NCI-H146 treated with DMSO at 0.1 percent for 48 hours (cell line): ENCODE measurements around the gene ZMYND15.
"Not testable (repeated sequence)": the region's sequence is repeated elsewhere in the genome, so short reads cannot be mapped to it uniquely, and the experiment has no call there.

ENCODE experiments used
- DNase-seq: peaks from one replicate; lab custom pipeline; 2025; ENCODE audit not compliant: unreplicated experiment; lab: John Stamatoyannopoulos, UW

ZMYND15 gene

GRCh38 chr17:4739122-4740024, at the start of gene ZMYND15, which contains the start of gene CXCL16:
ZMYND15 (plus strand) TSS chr17:4739833; CDS start chr17:4740549, 716 bp downstream.
CXCL16 (minus strand) TSS chr17:4739928; CDS start chr17:4739339, 589 bp downstream.
- no peak for DNase-seq

- DNase-seq: not testable (repeated sequence)
These were observed 49.8 kb upstream of the ZMYND15 start for GRCh38 chr17:4689872-4690271.

GRCh38 chr17:4690745-4691144, 48.9 kb upstream of the ZMYND15 start:
- DNase-seq: no peak

- no peak for DNase-seq
These were observed 47.9 kb upstream of the ZMYND15 start for GRCh38 chr17:4691686-4692085.

- no peak for DNase-seq
These were observed 46.2 kb upstream of the ZMYND15 start for GRCh38 chr17:4693416-4693815.

GRCh38 chr17:4696437-4696805, 43.2 kb upstream of the ZMYND15 start:
- DNase-seq: no peak

- not testable (repeated sequence) for DNase-seq
These were observed 40.1 kb upstream of the ZMYND15 start for GRCh38 chr17:4699401-4700056.

DNA sequence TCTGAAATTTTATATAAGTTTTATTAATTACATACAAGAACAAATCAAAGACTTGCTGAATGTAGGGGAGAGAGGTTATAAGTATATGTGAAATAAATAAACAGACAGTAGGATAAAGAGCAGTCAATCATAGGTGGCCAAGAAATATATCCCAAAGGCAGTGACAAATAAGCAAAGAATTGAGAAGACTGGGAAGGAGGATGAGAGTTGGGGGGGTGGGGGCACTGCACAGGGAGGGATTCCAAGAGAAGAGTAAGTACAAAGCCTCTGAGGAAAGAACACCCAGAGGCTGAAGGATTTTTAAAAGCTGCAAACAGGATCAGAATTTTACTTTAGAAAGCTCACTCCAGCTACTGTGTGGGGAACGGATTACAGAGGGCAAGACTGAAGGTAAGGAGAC, 38.5 kb upstream of the ZMYND15 start:
- no peak for DNase-seq

GRCh38 chr17:4703330-4703691, 36.3 kb upstream of the ZMYND15 start:
- no peak for DNase-seq

DNA sequence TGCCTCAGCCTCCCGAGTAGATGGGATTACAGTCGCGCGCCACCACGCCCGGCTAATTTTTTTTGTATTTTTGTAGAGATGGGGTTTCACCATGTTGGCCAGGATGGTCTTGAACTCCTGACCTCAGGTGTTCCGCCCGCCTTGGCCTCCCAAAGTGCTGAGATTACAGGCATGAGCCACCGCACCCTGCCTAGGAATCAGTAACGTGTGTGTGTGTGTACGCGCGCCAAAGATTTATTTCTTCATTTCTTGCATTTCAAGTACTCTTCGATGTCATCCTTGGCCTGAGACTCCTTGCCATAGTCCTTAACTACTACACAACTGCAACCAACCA, 35.1 kb upstream of the ZMYND15 start:
- not testable (repeated sequence) for DNase-seq

- DNase-seq: no peak
These were observed 34.6 kb upstream of the ZMYND15 start for GRCh38 chr17:4704991-4705390.

- DNase-seq: no peak
These were observed 33.5 kb upstream of the ZMYND15 start for GRCh38 chr17:4706121-4706520.

DNA sequence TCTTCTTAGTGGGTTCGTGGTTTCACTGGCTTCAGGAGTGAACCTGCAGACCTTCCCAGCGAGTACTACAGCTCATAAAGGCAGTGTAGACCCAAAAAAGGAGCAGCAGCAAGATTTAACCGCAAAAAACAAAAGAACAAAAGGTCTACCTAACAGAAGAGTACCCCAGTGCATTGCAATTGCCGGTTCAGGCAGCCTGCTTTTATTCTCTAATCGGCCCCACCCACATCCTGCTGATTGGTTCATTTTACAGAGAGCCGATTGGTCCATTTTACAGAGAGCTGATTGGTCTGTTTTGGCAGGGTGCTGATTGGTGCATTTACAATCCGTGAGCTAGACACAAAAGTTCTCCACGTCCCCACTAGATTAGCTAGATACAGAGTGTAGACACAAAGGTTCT, 31.2 kb upstream of the ZMYND15 start:
- peak; percentile 4 for DNase-seq

DNA sequence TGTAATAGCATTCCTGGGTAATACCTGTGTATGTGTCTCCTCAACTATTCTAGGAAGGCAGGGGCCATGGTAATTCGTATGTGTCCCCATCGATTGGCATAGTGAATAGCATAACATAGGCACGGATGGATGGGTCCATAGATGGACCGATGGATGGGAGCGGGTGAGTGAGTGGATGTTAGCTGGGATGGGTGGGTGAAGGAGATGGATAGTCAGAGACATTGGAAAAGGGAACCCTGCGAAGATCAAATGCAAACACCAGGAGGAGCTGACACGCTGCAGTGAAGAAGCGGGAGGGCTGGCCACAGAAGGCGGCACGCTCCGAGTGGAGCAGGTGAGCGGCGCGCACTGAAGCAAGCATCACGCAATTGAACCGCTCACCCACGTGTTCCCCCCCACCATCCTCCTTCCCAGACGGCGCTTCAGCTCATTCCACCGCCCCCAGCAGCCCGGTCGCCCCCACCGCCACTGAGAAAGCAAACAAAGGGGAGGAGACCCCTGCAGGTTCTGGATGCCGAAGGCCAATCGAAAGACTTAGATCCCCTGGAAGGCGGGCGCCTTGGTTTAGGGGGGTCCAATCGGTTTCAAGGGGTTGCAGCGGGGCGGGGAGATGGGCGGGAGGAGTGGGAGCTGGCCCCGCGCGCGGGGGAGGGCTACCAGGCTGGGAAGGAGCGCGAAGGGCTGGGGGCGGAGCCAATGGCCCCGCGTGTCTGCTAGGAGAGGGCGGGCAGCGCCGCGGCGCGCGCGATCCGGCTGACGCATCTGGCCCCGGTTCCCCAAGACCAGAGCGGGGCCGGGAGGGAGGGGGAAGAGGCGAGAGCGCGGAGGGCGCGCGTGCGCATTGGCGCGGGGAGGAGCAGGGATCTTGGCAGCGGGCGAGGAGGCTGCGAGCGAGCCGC, 29.6 kb upstream of the ZMYND15 start, which contains the start of gene ARRB2:
TSS of gene ARRB2 (plus strand) at position 839 of the 899 bp plus-strand sequence. CDS start 90 bp downstream, outside the sequence.
- DNase-seq: peak; percentile 98

- no peak for DNase-seq
These were observed 28.7 kb upstream of the ZMYND15 start for GRCh38 chr17:4710693-4711634.

GRCh38 chr17:4711661-4712181, 27.9 kb upstream of the ZMYND15 start:
- DNase-seq: no peak

DNA sequence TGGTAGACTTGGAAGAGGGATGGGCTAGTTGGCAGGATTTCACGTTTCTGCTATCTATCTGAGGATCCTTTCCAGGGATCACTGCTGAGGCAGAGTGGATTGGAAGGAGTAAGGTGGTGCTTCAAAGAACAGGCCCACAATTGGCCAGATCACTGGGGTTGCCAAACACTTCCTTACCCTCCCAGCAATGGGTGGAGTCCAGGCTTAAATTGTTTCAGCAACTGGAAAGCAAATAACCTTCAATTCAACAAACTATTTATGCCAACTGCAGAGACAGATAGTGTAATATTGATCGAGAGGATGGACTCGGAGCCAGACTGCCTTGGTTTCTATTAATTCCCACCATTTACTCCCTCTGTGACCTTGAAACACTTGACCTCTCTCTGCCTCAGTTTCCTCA, 27.1 kb upstream of the ZMYND15 start:
- DNase-seq: no peak

GRCh38 chr17:4714340-4715062, 25.1 kb upstream of the ZMYND15 start:
- not testable (repeated sequence) for DNase-seq

DNA sequence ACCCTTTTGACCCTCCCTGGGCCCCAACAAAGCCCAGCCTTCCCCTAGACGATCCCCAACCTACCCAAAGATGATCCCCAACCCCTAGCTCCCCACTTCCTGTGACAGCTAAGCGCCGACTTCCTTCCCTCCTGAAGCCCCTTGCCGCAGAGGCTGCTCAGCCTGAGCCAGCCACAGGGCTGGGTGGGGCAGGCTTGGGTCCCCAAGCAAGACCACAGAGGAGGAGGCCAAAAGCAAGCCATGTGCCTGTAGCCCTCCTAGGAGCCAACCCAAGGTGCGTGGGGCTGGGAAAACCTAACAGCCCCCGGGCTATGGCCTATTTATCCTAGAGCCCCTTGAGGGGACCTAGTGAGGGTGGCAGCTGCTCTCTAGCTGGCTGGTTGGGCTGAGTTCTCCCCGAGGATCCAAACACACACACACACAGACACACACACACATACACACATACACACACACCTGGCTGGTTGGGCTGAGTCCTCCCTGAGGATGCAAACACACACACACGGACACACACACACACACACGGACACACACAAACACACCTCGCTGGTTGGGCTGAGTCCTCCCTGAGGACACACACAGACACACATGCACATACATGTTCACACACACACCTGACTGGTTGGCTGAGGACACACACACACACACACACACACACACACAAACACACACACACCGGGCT, 24.4 kb upstream of the ZMYND15 start:
- DNase-seq: no peak
